Sigmoid colon (tissue), 7 donors: ENCODE data around the gene DOLPP1. TPM values are rescaled to one million over a fixed set of nuclear protein-coding genes. Genes with fewer than 3 reads are reported as not detected.
A peak's percentile ranks its signal among the peaks of the same experiment; 100 is the strongest.
"Not testable (repeated sequence)": the region's sequence is repeated elsewhere in the genome, so short reads cannot be mapped to it uniquely, and the experiment has no call there.

Experiments
- DNase-seq: peaks from one replicate; pipeline ENCODE4 v3.0.0-alpha.2; 2019
- H3K27ac ChIP-seq, 4 donors: fragments of 200-600 bp; sonication (generic); one replicate each; pipeline ENCODE4 v1.5.1; 2016 to 2019; ENCODE audit warnings: mild to moderate bottlenecking in 1 of 4
- H3K27me3 ChIP-seq, 3 donors: fragments of 200-600 bp; sonication (generic); one replicate each; pipeline ENCODE4 v1.5.1; 2019; ENCODE audit warnings: mild to moderate bottlenecking in 1 of 3
- H3K36me3 ChIP-seq, 4 donors: fragments of 200-600 bp; sonication (generic); one replicate each; pipeline ENCODE4 v1.5.1; 2016 to 2019
- H3K4me1 ChIP-seq, 4 donors: fragments of 200-600 bp; sonication (generic); one replicate each; pipeline ENCODE4 v1.5.1; 2017 to 2019
- H3K4me3 ChIP-seq, 4 donors: fragments of 200-600 bp; sonication (generic); one replicate each; pipeline ENCODE4 v1.5.1; 2017 to 2019; ENCODE audit warnings: mild to moderate bottlenecking in 2 of 4, moderate library complexity in 1 of 4
- H3K9me3 ChIP-seq, 4 donors: fragments of 200-600 bp in 3 of 4; sonication (generic) in 3 of 4; one replicate each; pipeline versions ENCODE4 v1.5.1 to v1.6.1; 2013 to 2019
- EP300 ChIP-seq, 4 donors: sonication (generic); formaldehyde crosslinking; IDR thresholded peaks; one replicate each; pipeline ENCODE4 v1.6.1; 2017; ENCODE audit warnings: antibody characterized with exemption in 4 of 4
- POLR2A ChIP-seq, 2 donors: fragments of 450-650 bp; IDR thresholded peaks; one replicate each; pipeline ENCODE4 v1.6.1; 2016; ENCODE audit warnings: antibody characterized with exemption in 2 of 2, mild to moderate bottlenecking in 2 of 2, moderate library complexity in 2 of 2
- POLR2AphosphoS5 ChIP-seq, 4 donors: sonication (generic); formaldehyde crosslinking; IDR thresholded peaks; one replicate each; pipeline ENCODE4 v1.6.1; 2017; ENCODE audit warnings: antibody characterized with exemption in 4 of 4
- WGBS, 2 donors: extraction: QIAGEN DNeasy Blood & Tissue Kit; methylation state at CpG; one replicate each; pipeline ENCODE4 v1.1.7; 2013; 5-methylcytosine and 5-hydroxymethylcytosine counted together
- intact Hi-C: fragments of 100-400 bp; cut with DNase I; formaldehyde crosslinking; loops from one replicate; pipeline ENCODE4 v1.15.1; 2023
- polyA plus RNA-seq, 3 donors: library from polyadenylated mRNA; stranded (reverse); fragments of 200-250 nt; gene quantifications; one replicate each; pipeline ENCODE4 v1.2.3, GENCODE V29; 2013
- total RNA-seq, 4 donors: library from RNA; depleted of rRNA; stranded (reverse); fragments of >200 nt; gene quantifications; one replicate each; pipeline ENCODE4 v1.1.0, GENCODE V29; 2016
- TF ChIP-seq, protein P1 (sequence below), 4 experiments: fragments of 450-650 bp in 3 of 4; fragments of 200-600 bp in 1 of 4; IDR thresholded peaks; one replicate each; pipeline ENCODE4 v1.5.1; 2016 to 2019; ENCODE audit warnings: antibody characterized with exemption in 4 of 4, mild to moderate bottlenecking in 3 of 4, moderate library complexity in 2 of 4
- donor health status: healthy with polysubstance abuse.
- donor health status: Bipolar disorder and iron deficiency.
- donor health status: healthy.

DOLPP1 gene
- total and polyA plus RNA-seq, 7 donors: 2.3 to 39.4 (median 4.3) TPM

GRCh38 chr9:129035838-129036237, 45.1 kb upstream of the DOLPP1 start:
- Histone ChIP-seq H3K4me3 (peak overlapping the region; percentile 13 to 96 (median 80)), H3K27ac (peak overlapping the region; percentile 84 to 88 (median 86)), H3K4me1 (peaks cover 0 to 25% (median 23%) of the 10 kb centered on the region in 4 donors)
- not testable (repeated sequence) for H3K9me3 ChIP-seq, DNase-seq, H3K36me3 ChIP-seq, H3K27me3 ChIP-seq
- TF ChIP-seq, protein P1, sequence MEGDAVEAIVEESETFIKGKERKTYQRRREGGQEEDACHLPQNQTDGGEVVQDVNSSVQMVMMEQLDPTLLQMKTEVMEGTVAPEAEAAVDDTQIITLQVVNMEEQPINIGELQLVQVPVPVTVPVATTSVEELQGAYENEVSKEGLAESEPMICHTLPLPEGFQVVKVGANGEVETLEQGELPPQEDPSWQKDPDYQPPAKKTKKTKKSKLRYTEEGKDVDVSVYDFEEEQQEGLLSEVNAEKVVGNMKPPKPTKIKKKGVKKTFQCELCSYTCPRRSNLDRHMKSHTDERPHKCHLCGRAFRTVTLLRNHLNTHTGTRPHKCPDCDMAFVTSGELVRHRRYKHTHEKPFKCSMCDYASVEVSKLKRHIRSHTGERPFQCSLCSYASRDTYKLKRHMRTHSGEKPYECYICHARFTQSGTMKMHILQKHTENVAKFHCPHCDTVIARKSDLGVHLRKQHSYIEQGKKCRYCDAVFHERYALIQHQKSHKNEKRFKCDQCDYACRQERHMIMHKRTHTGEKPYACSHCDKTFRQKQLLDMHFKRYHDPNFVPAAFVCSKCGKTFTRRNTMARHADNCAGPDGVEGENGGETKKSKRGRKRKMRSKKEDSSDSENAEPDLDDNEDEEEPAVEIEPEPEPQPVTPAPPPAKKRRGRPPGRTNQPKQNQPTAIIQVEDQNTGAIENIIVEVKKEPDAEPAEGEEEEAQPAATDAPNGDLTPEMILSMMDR (IDR thresholded peaks at IDR 0.05): peak in 1 of 4 experiments; percentile 9
- intact Hi-C loops: loop anchor here (5.0 kb wide), 1 partner anchor 46 kb away; the partner anchor contains the start of gene DOLPP1
- WGBS, 2 donors: 21 to 58% methylated on average over 13 of the region's 13 CpGs

- TF ChIP-seq, protein P1 (IDR thresholded peaks at IDR 0.05): no peak
- TF ChIP-seq POLR2A (IDR thresholded peaks at IDR 0.05) (peak; percentile 91 to 94), EP300 (IDR thresholded peaks at IDR 0.05) (no peak), POLR2AphosphoS5 (IDR thresholded peaks at IDR 0.05) (peak; percentile 89 to 97 (median 96))
- no peaks in the 10 kb centered on the region for H3K27me3 ChIP-seq
- peak within 1 kb of the TSS; percentile 84 to 88 (median 86) for H3K27ac ChIP-seq
- 0% methylated on average over 49 of the region's 49 CpGs for WGBS, 2 donors
- H3K4me1 ChIP-seq: peaks cover 0 to 25% (median 23%) of the 10 kb centered on the region in 4 donors
- peaks cover 0 to 11% (median 3%) of the 10 kb centered on the region in 4 donors for H3K36me3 ChIP-seq
- peak; percentile 99 for DNase-seq
- H3K4me3 ChIP-seq: peak within 1 kb of the TSS; percentile 74 to 96 (median 84)
- no peaks in the 10 kb centered on the region for H3K9me3 ChIP-seq
- intact Hi-C loops: loop anchor here (5.0 kb wide), 1 partner anchor 46 kb away; the partner anchor contains the start of gene DOLPP1
Measured at GRCh38 chr9:129036241-129036922, 44.5 kb upstream of the DOLPP1 start, which contains the start of gene MIGA2. Gene MIGA2 (plus strand): TSS chr9:129036626. CDS start chr9:129040595, 3,969 bp downstream.

GRCh38 chr9:129036923-129037766, 43.8 kb upstream of the DOLPP1 start:
- intact Hi-C loops: loop anchor here (5.0 kb wide), 1 partner anchor 45 kb away; the partner anchor contains the start of gene DOLPP1
- Histone ChIP-seq H3K9me3 (no peaks in the 10 kb centered on the region), H3K36me3 (peaks cover 0 to 18% (median 11%) of the 10 kb centered on the region in 4 donors), H3K4me3 (peak overlapping the region; percentile 74 to 96 (median 84)), H3K27ac (peak overlapping the region; percentile 82 to 88 (median 85)), H3K4me1 (peaks cover 0 to 25% (median 23%) of the 10 kb centered on the region in 4 donors), H3K27me3 (no peaks in the 10 kb centered on the region)
- 7 to 14% methylated on average over 32 of the region's 32 CpGs for WGBS, 2 donors
- DNase-seq: no peak
- TF ChIP-seq, protein P1 (IDR thresholded peaks at IDR 0.05): no peak
- TF ChIP-seq POLR2A (IDR thresholded peaks at IDR 0.05): no peak
- no peak for TF ChIP-seq EP300 (IDR thresholded peaks at IDR 0.05)
- TF ChIP-seq POLR2AphosphoS5 (IDR thresholded peaks at IDR 0.05): no peak

DNA sequence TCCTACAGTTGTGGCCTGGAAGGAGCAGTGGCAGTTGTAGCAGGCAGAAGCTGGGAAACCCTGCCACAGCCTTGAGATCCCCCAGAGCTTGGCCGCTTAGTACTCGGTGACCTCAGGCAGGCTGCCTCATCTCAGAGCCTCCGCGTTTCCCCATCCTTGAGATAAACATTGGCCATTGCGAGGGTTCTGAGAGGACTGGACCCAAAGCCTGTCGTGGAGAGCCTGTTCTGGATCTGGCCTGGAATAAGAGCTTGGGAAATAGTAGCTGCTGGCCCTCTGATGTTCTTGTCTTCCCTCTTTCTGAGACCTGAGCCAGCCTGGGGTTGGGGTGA, 43.2 kb upstream of the DOLPP1 start:
- H3K27ac ChIP-seq: peak overlapping the region; percentile 82 to 88 (median 85)
- no peak for TF ChIP-seq EP300 (IDR thresholded peaks at IDR 0.05)
- TF ChIP-seq, protein P1 (IDR thresholded peaks at IDR 0.05): no peak
- TF ChIP-seq POLR2AphosphoS5 (IDR thresholded peaks at IDR 0.05): peak in 3 of 4 donors; percentile 9 to 51 (median 44)
- TF ChIP-seq POLR2A (IDR thresholded peaks at IDR 0.05): no peak
- H3K4me3 ChIP-seq: peak overlapping the region in 3 of 4 donors; percentile 74 to 96 (median 87)
- no peaks in the 10 kb centered on the region for H3K9me3 ChIP-seq
- H3K4me1 ChIP-seq: peaks cover 0 to 25% (median 23%) of the 10 kb centered on the region in 4 donors
- peak; percentile 80 for DNase-seq
- peaks cover 0 to 24% (median 15%) of the 10 kb centered on the region in 4 donors for H3K36me3 ChIP-seq
- intact Hi-C loops: loop anchor here (5.0 kb wide), 1 partner anchor 45 kb away; the partner anchor contains the start of gene DOLPP1
- H3K27me3 ChIP-seq: no peaks in the 10 kb centered on the region
- WGBS, 2 donors: 63 to 70% methylated on average over 6 of the region's 6 CpGs
